ENCODE results near the gene DYNC2LI1. TPM values are rescaled to one million over a fixed set of nuclear protein-coding genes. Genes with fewer than 3 reads are reported as not detected.

The DYNC2LI1 gene
- 17.2 and 29.1 TPM in 2 replicates for total RNA-seq (2014; rRNA removed; shearing (Covaris generic))

GRCh38 chr2:43773876-43774613, at the start of gene DYNC2LI1:
Gene DYNC2LI1 (plus strand): TSS chr2:43774039. CDS start chr2:43774139, 100 bp downstream.

GRCh38 chr2:43838560-43839267, 64.9 kb downstream of the DYNC2LI1 start, which contains the start of the genes ABCG5 and ABCG8:
Gene ABCG5 (minus strand): TSS chr2:43838839. CDS start chr2:43838679, 160 bp downstream.
Gene ABCG8 (plus strand): TSS chr2:43838971. CDS start chr2:43839054, 83 bp downstream.

Small RNA genes within 50 kb of the gene (small RNA-seq; reads per million reads assigned to genes)
- gene RN7SKP66: not detected

Other genes starting within 250 kb of the DYNC2LI1 start
- 38.1 and 72.4 TPM in 2 replicates for gene THADA, start 178.0 kb upstream of the DYNC2LI1 start, total RNA-seq (2014; rRNA removed; shearing (Covaris generic))
- gene PLEKHH2, start 136.8 kb upstream of the DYNC2LI1 start, total RNA-seq (2014; rRNA removed; shearing (Covaris generic)): 3.5 and 3.6 TPM in 2 replicates
- 1.1 and 3.3 TPM in 2 replicates for gene C1GALT1C1L, start 97.6 kb upstream of the DYNC2LI1 start, total RNA-seq (2014; rRNA removed; shearing (Covaris generic))
- gene ABCG5, start 64.8 kb downstream of the DYNC2LI1 start, total RNA-seq (2014; rRNA removed; shearing (Covaris generic)): not detected in 2 replicates
- not detected in 2 replicates for gene ABCG8, start 64.9 kb downstream of the DYNC2LI1 start, total RNA-seq (2014; rRNA removed; shearing (Covaris generic))
- gene LRPPRC, start 221.9 kb downstream of the DYNC2LI1 start, total RNA-seq (2014; rRNA removed; shearing (Covaris generic)): 75.5 and 88.3 TPM in 2 replicates

All from A375 (cell line).